Prostate gland (tissue), 2 donors: ENCODE data around the gene CDC42BPA. TPM values are rescaled to one million over a fixed set of nuclear protein-coding genes. Genes with fewer than 3 reads are reported as not detected.
A peak's percentile ranks its signal among the peaks of the same experiment; 100 is the strongest.

Source experiments
- DNase-seq: peaks from one replicate; pipeline ENCODE4 v3.0.0-alpha.2; 2019; ENCODE audit warnings: low spot score
- H3K27ac ChIP-seq, 2 donors: fragments of 200-600 bp; sonication (generic); 2 replicates each; pipeline ENCODE4 v1.5.1; 2017 to 2019
- H3K27me3 ChIP-seq: fragments of 200-600 bp; sonication (generic); replicated peaks from 2 replicates; pipeline ENCODE4 v1.5.1; 2019; ENCODE audit not compliant: insufficient read depth
- H3K36me3 ChIP-seq, 2 donors: fragments of 200-600 bp; sonication (generic); 1 replicate in 1 of 2; 2 replicates in 1 of 2; pipeline versions ENCODE4 v1.5.1 to v1.8.1; 2017 to 2019
- H3K4me1 ChIP-seq: fragments of 200-600 bp; sonication (generic); replicated peaks from 2 replicates; pipeline ENCODE4 v1.5.1; 2019
- H3K4me3 ChIP-seq, 2 donors: fragments of 200-600 bp; sonication (generic); 2 replicates each; pipeline ENCODE4 v1.5.1; 2017 to 2019
- H3K9me3 ChIP-seq: fragments of 200-600 bp; sonication (generic); 2 replicates; pipeline ENCODE4 v1.5.1; 2017
- POLR2A ChIP-seq: fragments of 450-650 bp; IDR thresholded peaks from one replicate; pipeline ENCODE4 v1.6.1; 2016; ENCODE audit warnings: antibody characterized with exemption, mild to moderate bottlenecking
- POLR2AphosphoS5 ChIP-seq: sonication (generic); formaldehyde crosslinking; IDR thresholded peaks from one replicate; pipeline ENCODE4 v1.6.1; 2017; ENCODE audit warnings: antibody characterized with exemption
- WGBS: methylation state at CpG from one replicate; pipeline ENCODE4 v1.1.5; 2018; 5-methylcytosine and 5-hydroxymethylcytosine counted together
- intact Hi-C: fragments of 100-400 bp; cut with DNase I; formaldehyde crosslinking; loops from one replicate; pipeline ENCODE4 v1.14.2; 2022
- total RNA-seq, 2 donors: library from RNA; depleted of rRNA; stranded (reverse); fragments of >200 nt; gene quantifications; one replicate each; pipeline ENCODE4 v1.1.0, GENCODE V29; 2016
- TF ChIP-seq, protein P1 (sequence below), 4 experiments: fragments of 200-600 bp in 2 of 4; fragments of 450-650 bp in 2 of 4; sonication (generic) in 2 of 4; IDR thresholded peaks; 1 replicate in 3 of 4; 2 replicates in 1 of 4; pipeline ENCODE4 v1.5.1; 2016 to 2019; ENCODE audit warnings: antibody characterized with exemption in 4 of 4, mild to moderate bottlenecking in 2 of 4, moderate library complexity in 2 of 4

The CDC42BPA gene, protein sequence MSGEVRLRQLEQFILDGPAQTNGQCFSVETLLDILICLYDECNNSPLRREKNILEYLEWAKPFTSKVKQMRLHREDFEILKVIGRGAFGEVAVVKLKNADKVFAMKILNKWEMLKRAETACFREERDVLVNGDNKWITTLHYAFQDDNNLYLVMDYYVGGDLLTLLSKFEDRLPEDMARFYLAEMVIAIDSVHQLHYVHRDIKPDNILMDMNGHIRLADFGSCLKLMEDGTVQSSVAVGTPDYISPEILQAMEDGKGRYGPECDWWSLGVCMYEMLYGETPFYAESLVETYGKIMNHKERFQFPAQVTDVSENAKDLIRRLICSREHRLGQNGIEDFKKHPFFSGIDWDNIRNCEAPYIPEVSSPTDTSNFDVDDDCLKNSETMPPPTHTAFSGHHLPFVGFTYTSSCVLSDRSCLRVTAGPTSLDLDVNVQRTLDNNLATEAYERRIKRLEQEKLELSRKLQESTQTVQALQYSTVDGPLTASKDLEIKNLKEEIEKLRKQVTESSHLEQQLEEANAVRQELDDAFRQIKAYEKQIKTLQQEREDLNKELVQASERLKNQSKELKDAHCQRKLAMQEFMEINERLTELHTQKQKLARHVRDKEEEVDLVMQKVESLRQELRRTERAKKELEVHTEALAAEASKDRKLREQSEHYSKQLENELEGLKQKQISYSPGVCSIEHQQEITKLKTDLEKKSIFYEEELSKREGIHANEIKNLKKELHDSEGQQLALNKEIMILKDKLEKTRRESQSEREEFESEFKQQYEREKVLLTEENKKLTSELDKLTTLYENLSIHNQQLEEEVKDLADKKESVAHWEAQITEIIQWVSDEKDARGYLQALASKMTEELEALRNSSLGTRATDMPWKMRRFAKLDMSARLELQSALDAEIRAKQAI (N-terminal part only)
- total RNA-seq = 10 to 100 TPM; 31.3 to 76.9 TPM

GRCh38 chr1:227318016-227318852 is at the start of gene CDC42BPA:
TSS of gene CDC42BPA (minus strand) at chr1:227318492. CDS start at chr1:227317182, 1,310 bp downstream.
- TF ChIP-seq POLR2A (peak; percentile 22), POLR2AphosphoS5 (peak; percentile 36)
- TF ChIP-seq, protein P1, sequence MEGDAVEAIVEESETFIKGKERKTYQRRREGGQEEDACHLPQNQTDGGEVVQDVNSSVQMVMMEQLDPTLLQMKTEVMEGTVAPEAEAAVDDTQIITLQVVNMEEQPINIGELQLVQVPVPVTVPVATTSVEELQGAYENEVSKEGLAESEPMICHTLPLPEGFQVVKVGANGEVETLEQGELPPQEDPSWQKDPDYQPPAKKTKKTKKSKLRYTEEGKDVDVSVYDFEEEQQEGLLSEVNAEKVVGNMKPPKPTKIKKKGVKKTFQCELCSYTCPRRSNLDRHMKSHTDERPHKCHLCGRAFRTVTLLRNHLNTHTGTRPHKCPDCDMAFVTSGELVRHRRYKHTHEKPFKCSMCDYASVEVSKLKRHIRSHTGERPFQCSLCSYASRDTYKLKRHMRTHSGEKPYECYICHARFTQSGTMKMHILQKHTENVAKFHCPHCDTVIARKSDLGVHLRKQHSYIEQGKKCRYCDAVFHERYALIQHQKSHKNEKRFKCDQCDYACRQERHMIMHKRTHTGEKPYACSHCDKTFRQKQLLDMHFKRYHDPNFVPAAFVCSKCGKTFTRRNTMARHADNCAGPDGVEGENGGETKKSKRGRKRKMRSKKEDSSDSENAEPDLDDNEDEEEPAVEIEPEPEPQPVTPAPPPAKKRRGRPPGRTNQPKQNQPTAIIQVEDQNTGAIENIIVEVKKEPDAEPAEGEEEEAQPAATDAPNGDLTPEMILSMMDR (IDR thresholded peaks at IDR 0.05) = peak in 1 of 4 experiments; percentile 6

DNA sequence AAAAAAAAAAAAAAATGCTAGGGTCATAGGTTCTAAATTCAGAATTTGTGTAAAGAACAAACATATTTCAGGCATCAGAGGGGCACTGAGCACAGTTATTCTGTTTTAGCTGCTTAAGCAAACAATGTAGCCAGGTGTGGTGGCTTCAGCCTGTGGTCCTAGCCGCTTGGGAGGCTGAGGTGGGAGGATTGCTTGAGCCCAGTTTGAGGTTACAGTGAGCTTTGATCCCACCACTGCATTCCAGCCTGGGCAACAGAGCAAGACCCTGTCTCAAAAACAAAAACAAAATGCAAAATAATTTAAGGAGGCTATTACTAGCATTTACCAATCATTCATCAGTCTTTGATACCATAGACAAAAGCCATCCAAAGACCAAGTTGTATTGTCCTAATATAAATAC is 49.7 kb upstream of the CDC42BPA start:
- DNase-seq = no peak
- Histone ChIP-seq H3K9me3 (no peaks in the 10 kb centered on the region), H3K27ac (no peak overlapping the region), H3K4me3 (no peak overlapping the region), H3K36me3 (no peaks in the 10 kb centered on the region), H3K27me3 (no peaks in the 10 kb centered on the region), H3K4me1 (no peaks in the 10 kb centered on the region)
- TF ChIP-seq POLR2AphosphoS5 (no peak), POLR2A (no peak)
- TF ChIP-seq, protein P1 (IDR thresholded peaks at IDR 0.05) = no peak
- intact Hi-C loops = no loop called here
- 88% methylated on average over 1 of the region's 1 CpG for WGBS

More at GRCh38 chr1:227318016-227318852, at the start of gene CDC42BPA:
- Histone ChIP-seq H3K4me3 (peak within 1 kb of the TSS; percentile 81 to 86), H3K27me3 (no peaks in the 10 kb centered on the region), H3K36me3 (no peaks in the 10 kb centered on the region), H3K27ac (peak within 1 kb of the TSS; percentile 94 to 97), H3K9me3 (no peaks in the 10 kb centered on the region), H3K4me1 (no peaks in the 10 kb centered on the region)
- 0% methylated on average over 87 of the region's 98 CpGs for WGBS
- DNase-seq = peak; percentile 65
- intact Hi-C loops = loop anchor here (2.0 to 10.0 kb wide), 3 partner anchors 111 to 403 kb away; partner anchors contain the start of gene COQ8A

- H3K27ac ChIP-seq = no peak overlapping the region
- no peaks in the 10 kb centered on the region for H3K36me3 ChIP-seq
- no peaks in the 10 kb centered on the region for H3K9me3 ChIP-seq
- H3K4me3 ChIP-seq = no peak overlapping the region
- no peak for DNase-seq
- intact Hi-C loops = no loop called here
- no peak for TF ChIP-seq POLR2AphosphoS5
- TF ChIP-seq, protein P1 (IDR thresholded peaks at IDR 0.05) = no peak
- TF ChIP-seq POLR2A = no peak
- 93% methylated on average over 8 of the region's 8 CpGs for WGBS
- H3K27me3 ChIP-seq = no peaks in the 10 kb centered on the region
- no peaks in the 10 kb centered on the region for H3K4me1 ChIP-seq
Measured at GRCh38 chr1:227365473-227366431, 47.5 kb upstream of the CDC42BPA start.

DNA sequence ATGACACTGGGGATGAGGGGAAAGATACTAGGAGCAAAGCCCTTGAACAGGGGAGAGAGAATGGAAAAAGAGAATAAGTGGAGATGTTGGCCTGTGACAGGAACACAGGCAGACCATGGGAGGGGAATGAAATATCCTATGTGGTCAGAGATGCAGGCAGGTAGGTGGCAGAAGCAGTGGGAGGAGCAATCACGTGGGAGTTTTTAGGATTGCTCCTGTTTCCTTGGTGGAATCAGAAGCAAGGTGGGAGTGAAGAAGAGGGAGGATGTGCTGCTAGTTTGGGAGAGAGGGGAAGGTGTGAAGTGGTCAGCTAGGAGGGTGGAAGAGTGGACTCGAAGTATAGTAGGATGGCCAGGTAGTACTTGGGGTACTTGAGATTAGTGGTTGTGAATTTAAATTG is 46.4 kb upstream of the CDC42BPA start:
- WGBS = 74% methylated on average over 2 of the region's 2 CpGs
- DNase-seq = no peak
- Histone ChIP-seq H3K36me3 (no peaks in the 10 kb centered on the region), H3K4me3 (no peak overlapping the region), H3K4me1 (no peaks in the 10 kb centered on the region), H3K27me3 (no peaks in the 10 kb centered on the region), H3K27ac (no peak overlapping the region), H3K9me3 (no peaks in the 10 kb centered on the region)
- intact Hi-C loops = no loop called here
- TF ChIP-seq, protein P1 (IDR thresholded peaks at IDR 0.05) = no peak
- TF ChIP-seq POLR2A (no peak), POLR2AphosphoS5 (no peak)
